Measurements from ENCODE around the gene NRXN2. TPM values are rescaled to one million over a fixed set of nuclear protein-coding genes. Genes with fewer than 3 reads are reported as not detected.

The NRXN2 gene
- polyA plus RNA-seq, 3 donors = 0.07 TPM; not detected in 2

DNA sequence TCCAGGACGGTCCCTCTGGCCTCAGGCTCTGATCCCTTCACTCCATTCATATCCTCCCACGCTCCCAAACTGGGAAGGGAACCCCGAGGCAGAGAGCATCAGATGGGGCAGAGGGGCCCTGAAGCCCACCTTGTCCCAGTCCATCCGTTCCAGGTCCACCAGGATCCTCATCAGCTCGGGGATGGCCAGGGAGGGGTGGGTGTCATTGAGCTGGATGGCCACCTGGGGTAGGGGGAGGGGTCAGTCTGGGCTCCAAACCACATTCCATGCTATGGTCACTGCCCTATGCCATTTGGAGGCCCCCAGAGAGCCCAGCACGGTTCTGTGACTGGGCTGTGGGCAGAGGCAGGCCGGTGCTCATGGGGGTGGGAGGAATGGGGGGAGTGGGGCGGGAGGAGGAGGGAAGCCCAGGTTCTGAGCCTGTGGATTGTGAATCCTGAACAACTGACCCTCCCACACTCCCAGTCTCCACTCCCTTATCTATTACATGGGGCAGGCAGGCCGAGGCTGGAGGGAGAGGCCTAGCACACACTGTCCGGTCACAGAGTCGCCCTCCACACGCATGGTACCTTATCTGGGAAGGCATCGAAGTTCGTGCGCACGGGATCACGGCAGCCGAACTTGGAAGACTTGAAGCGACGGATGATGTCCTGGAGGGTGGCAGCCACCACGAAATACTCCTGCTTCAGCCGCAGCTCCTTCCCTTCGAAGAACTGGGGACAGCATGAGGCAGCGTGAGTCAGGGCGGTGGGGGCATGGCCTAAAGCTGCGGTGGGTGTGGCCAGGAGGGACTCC, 31.3 kb upstream of the NRXN2 start:
- H3K4me3 ChIP-seq (replicated peaks in 1 of 3; ENCODE audit: low read depth in 2 of 3, low read length in 3 of 3) = no peak overlapping the region
- Mint-ChIP-seq H3K36me3 (peaks cover 12 to 21% of the 10 kb centered on the region in 2 donors), H3K9me3 (no peaks in the 10 kb centered on the region), H3K4me1 (no peaks in the 10 kb centered on the region), H3K27ac (no peak overlapping the region), H3K27me3 (ENCODE audit: low read depth in 3 of 3) (peaks cover 0 to 4% (median 2%) of the 10 kb centered on the region in 3 donors), H3K4me3 (no peak overlapping the region)
- no peaks in the 10 kb centered on the region for H3K9me3 ChIP-seq (replicated peaks in 1 of 2; ENCODE audit: control insufficient read depth in 1 of 2, insufficient read depth in 1 of 2, low read length in 2 of 2)
- H3K4me1 ChIP-seq (ENCODE audit: control insufficient read depth in 1 of 2, insufficient read depth in 2 of 2, low read length in 2 of 2) = no peaks in the 10 kb centered on the region
- H4K20me1 ChIP-seq (ENCODE audit: insufficient read depth, low read length) = no peaks in the 10 kb centered on the region
- intact Hi-C loops (cut with micrococcal nuclease) = no loop called here
- no peak overlapping the region for H2AFZ ChIP-seq (ENCODE audit: insufficient read depth, low read depth, low read length, poor library complexity, severe bottlenecking)
- H3K27me3 ChIP-seq (ENCODE audit: control insufficient read depth in 2 of 2, insufficient read depth in 2 of 2, low read length in 2 of 2) = no peaks in the 10 kb centered on the region
- no peaks in the 10 kb centered on the region for H3K79me2 ChIP-seq (ENCODE audit: insufficient read depth, low read length)
- DNase-seq = no peak
- no peak overlapping the region for H3K27ac ChIP-seq (ENCODE audit: low read depth in 1 of 2, low read length in 2 of 2)
- no peaks in the 10 kb centered on the region for H3K36me3 ChIP-seq (replicated peaks in 1 of 2; ENCODE audit: control insufficient read depth in 1 of 2, insufficient read depth in 2 of 2, low read length in 2 of 2)
- TF ChIP-seq, protein P1, sequence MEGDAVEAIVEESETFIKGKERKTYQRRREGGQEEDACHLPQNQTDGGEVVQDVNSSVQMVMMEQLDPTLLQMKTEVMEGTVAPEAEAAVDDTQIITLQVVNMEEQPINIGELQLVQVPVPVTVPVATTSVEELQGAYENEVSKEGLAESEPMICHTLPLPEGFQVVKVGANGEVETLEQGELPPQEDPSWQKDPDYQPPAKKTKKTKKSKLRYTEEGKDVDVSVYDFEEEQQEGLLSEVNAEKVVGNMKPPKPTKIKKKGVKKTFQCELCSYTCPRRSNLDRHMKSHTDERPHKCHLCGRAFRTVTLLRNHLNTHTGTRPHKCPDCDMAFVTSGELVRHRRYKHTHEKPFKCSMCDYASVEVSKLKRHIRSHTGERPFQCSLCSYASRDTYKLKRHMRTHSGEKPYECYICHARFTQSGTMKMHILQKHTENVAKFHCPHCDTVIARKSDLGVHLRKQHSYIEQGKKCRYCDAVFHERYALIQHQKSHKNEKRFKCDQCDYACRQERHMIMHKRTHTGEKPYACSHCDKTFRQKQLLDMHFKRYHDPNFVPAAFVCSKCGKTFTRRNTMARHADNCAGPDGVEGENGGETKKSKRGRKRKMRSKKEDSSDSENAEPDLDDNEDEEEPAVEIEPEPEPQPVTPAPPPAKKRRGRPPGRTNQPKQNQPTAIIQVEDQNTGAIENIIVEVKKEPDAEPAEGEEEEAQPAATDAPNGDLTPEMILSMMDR (IDR thresholded peaks at IDR 0.05) = no peak
- 96% methylated on average over 20 of the region's 26 CpGs for WGBS (ENCODE audit: insufficient coverage)
- H3K9ac ChIP-seq (ENCODE audit: insufficient read depth, low read length, poor library complexity, severe bottlenecking) = no peak overlapping the region
- no peak overlapping the region for H3K4me2 ChIP-seq (replicated peaks; ENCODE audit: extremely low read depth, low read length, poor library complexity, severe bottlenecking)

DNA sequence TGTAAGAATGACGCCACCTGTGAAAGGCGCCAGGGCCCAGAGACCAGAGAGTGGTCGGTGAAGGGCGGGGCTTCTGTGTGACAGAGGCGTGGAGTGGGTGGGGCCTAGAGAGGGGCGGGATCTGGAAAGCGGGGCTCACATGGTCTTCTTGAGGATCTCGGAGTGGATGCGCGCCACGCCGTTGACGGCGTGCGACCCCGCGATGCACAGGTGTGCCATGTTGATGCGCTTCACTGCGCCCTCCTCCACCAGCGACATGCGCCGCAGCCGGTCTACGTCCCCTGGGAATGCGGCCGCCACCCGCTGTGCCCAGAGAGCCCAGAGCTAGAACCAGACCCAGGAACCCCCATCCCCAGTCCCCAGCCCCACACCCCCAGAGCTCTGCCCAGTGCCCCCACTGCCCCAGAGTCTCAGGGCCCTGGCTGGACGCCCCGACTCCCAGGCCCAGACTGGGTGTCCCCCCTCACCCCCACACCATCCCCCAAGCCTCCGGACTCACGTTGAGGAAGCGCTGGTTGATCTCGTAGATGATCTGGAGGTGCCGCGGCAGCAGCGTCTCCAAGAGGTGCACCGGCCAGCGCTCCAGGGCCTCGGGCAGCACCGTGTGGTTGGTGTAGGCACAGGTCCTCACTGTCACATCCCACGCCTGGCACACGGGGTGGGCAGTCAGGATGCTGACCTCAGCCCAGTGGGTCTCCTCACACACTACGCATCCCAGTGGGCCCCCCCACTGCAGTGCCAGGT, 30.6 kb upstream of the NRXN2 start:
- no peak for DNase-seq
- Mint-ChIP-seq H3K9me3 (no peaks in the 10 kb centered on the region), H3K36me3 (peaks cover 12 to 21% of the 10 kb centered on the region in 2 donors), H3K27ac (no peak overlapping the region), H3K4me1 (no peaks in the 10 kb centered on the region), H3K4me3 (no peak overlapping the region), H3K27me3 (ENCODE audit: low read depth in 3 of 3) (peaks cover 0 to 4% (median 2%) of the 10 kb centered on the region in 3 donors)
- H3K9ac ChIP-seq (ENCODE audit: insufficient read depth, low read length, poor library complexity, severe bottlenecking) = no peak overlapping the region
- 96% methylated on average over 38 of the region's 43 CpGs for WGBS (ENCODE audit: insufficient coverage)
- no peaks in the 10 kb centered on the region for H3K9me3 ChIP-seq (replicated peaks in 1 of 2; ENCODE audit: control insufficient read depth in 1 of 2, insufficient read depth in 1 of 2, low read length in 2 of 2)
- no peaks in the 10 kb centered on the region for H3K36me3 ChIP-seq (replicated peaks in 1 of 2; ENCODE audit: control insufficient read depth in 1 of 2, insufficient read depth in 2 of 2, low read length in 2 of 2)
- no peak overlapping the region for H2AFZ ChIP-seq (ENCODE audit: insufficient read depth, low read depth, low read length, poor library complexity, severe bottlenecking)
- intact Hi-C loops (cut with micrococcal nuclease) = no loop called here
- H3K79me2 ChIP-seq (ENCODE audit: insufficient read depth, low read length) = no peaks in the 10 kb centered on the region
- TF ChIP-seq, protein P1 (IDR thresholded peaks at IDR 0.05) = no peak
- H3K4me3 ChIP-seq (replicated peaks in 1 of 3; ENCODE audit: low read depth in 2 of 3, low read length in 3 of 3) = no peak overlapping the region
- no peaks in the 10 kb centered on the region for H4K20me1 ChIP-seq (ENCODE audit: insufficient read depth, low read length)
- no peaks in the 10 kb centered on the region for H3K4me1 ChIP-seq (ENCODE audit: control insufficient read depth in 1 of 2, insufficient read depth in 2 of 2, low read length in 2 of 2)
- no peaks in the 10 kb centered on the region for H3K27me3 ChIP-seq (ENCODE audit: control insufficient read depth in 2 of 2, insufficient read depth in 2 of 2, low read length in 2 of 2)
- no peak overlapping the region for H3K27ac ChIP-seq (ENCODE audit: low read depth in 1 of 2, low read length in 2 of 2)
- no peak overlapping the region for H3K4me2 ChIP-seq (replicated peaks; ENCODE audit: extremely low read depth, low read length, poor library complexity, severe bottlenecking)
